Measurements from ENCODE around the gene AP1S1.
"Not testable (repeated sequence)": the region's sequence is repeated elsewhere in the genome, so short reads cannot be mapped to it uniquely, and the experiment has no call there.

The AP1S1 gene

DNA sequence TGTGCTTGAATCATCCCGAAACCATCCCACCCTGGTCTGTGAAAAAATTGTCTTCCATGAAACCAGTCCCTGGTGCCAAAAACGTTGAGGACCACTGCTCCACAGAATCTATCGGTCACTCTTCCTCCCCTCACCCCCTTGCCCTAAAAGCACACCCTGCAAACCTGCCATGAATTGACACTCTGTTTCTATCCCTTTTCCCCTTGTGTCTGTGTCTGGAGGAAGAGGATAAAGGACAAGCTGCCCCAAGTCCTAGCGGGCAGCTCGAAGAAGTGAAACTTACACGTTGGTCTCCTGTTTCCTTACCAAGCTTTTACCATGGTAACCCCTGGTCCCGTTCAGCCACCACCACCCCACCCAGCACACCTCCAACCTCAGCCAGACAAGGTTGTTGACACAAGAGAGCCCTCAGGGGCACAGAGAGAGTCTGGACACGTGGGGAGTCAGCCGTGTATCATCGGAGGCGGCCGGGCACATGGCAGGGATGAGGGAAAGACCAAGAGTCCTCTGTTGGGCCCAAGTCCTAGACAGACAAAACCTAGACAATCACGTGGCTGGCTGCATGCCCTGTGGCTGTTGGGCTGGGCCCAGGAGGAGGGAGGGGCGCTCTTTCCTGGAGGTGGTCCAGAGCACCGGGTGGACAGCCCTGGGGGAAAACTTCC, 28.2 kb upstream of the AP1S1 start:
- DNase-seq (ENCODE audit: low read depth in 2 of 2) = no peak

DNA sequence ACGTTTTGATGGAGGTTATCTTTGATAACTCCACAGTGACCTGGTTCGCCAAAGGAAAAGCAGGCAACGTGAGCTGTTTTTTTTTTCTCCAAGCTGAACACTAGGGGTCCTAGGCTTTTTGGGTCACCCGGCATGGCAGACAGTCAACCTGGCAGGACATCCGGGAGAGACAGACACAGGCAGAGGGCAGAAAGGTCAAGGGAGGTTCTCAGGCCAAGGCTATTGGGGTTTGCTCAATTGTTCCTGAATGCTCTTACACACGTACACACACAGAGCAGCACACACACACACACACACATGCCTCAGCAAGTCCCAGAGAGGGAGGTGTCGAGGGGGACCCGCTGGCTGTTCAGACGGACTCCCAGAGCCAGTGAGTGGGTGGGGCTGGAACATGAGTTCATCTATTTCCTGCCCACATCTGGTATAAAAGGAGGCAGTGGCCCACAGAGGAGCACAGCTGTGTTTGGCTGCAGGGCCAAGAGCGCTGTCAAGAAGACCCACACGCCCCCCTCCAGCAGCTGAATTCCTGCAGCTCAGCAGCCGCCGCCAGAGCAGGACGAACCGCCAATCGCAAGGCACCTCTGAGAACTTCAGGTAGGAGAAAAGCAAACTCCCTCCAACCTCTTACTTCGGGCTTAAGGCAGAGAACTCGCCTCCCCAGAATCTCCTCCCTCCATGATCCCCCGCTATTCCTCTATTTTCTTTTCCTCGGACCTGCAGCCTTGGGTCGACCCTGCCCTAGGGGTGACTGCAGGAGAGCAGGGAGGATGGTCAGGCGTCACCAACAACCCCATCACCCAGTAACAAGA, 27.4 kb upstream of the AP1S1 start, which contains the start of gene SERPINE1:
TSS of gene SERPINE1 (plus strand) at position 454 of the 809 bp plus-strand sequence. CDS start 1,290 bp downstream, outside the sequence.
- DNase-seq (ENCODE audit: low read depth in 2 of 2) = peak in 1 of 2 donors; percentile 27

DNA sequence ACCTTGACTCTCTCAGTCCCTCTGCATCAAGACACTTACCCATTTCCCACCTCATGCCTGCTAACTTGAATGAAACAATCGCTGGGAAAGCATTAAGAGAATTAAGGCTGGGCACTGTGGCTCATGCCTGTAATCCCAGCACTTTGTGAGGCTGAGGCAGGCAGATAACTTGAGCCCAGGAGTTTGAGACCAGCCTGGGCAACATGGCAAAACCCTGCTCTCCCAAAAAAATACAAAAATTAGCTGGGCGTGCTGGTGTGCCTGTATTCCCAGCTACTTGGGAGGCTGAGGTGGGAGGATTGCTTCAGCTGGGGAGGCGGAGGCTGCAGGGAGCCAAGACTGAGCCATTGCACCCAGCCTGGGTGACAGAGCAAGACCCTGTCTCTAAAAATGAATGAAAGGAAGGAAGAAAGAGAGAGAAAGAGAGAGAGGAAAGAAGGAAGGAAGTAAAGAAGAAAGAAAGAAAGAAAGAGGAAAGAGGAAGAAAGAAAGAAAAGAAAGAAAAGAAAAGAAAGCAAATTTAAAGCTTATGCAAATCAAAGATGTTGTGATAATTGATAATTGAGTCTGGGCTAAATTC, 26.7 kb upstream of the AP1S1 start:
- no peak for DNase-seq (ENCODE audit: low read depth in 2 of 2)

DNA sequence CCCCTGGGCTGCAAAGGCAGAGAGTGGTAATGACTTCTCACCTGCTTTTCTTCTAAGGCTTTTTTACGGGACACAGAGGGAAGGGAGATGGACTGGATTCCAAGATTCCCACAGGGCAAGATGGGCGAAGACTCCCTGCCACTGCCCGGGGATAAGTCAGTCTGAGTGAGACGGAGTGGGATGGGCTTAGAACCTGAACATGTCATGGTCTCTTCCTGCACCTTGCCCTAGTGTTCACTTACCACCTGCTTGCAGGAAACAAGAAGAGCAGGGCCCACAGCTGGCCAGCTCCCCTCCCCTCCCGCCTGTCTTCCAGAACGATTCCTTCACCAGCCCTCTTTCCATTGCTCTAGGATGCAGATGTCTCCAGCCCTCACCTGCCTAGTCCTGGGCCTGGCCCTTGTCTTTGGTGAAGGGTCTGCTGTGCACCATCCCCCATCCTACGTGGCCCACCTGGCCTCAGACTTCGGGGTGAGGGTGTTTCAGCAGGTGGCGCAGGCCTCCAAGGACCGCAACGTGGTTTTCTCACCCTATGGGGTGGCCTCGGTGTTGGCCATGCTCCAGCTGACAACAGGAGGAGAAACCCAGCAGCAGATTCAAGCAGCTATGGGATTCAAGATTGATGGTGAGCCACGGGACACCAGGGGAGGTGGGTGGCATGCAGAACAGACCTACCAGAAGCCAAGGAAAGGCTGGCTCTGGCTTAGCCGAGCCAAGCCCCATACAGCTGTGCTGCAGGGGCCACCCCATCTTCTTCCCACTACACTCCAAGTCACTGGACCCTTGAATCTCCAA, 26.0 kb upstream of the AP1S1 start:
- no peak for DNase-seq (ENCODE audit: low read depth in 2 of 2)

DNA sequence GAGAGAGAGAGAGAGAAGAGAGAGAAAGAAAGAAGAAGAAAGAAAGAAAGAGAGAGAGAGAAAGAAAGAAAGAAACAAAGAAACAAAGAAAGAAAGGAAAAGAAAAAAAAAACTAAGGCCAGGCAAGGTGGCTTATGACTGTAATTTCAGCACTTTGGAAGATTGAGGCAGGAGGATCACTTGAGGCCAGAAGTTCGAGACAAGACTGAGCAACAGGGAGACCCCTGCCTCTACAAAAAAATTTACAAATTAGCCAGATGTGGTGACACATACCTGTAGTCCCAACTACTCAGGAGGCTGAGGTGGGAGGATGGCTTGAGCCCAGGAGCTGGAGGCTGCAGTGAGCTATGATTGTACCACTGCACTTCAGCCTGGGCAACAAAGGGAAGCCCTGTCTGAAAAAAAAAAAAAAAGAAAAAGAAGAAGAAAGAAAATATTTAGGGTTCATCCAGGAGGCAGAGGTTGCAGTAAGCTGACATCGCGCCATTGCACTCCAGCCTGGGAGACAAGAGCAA, 24.6 kb upstream of the AP1S1 start:
- no peak for DNase-seq (ENCODE audit: low read depth in 2 of 2)

DNA sequence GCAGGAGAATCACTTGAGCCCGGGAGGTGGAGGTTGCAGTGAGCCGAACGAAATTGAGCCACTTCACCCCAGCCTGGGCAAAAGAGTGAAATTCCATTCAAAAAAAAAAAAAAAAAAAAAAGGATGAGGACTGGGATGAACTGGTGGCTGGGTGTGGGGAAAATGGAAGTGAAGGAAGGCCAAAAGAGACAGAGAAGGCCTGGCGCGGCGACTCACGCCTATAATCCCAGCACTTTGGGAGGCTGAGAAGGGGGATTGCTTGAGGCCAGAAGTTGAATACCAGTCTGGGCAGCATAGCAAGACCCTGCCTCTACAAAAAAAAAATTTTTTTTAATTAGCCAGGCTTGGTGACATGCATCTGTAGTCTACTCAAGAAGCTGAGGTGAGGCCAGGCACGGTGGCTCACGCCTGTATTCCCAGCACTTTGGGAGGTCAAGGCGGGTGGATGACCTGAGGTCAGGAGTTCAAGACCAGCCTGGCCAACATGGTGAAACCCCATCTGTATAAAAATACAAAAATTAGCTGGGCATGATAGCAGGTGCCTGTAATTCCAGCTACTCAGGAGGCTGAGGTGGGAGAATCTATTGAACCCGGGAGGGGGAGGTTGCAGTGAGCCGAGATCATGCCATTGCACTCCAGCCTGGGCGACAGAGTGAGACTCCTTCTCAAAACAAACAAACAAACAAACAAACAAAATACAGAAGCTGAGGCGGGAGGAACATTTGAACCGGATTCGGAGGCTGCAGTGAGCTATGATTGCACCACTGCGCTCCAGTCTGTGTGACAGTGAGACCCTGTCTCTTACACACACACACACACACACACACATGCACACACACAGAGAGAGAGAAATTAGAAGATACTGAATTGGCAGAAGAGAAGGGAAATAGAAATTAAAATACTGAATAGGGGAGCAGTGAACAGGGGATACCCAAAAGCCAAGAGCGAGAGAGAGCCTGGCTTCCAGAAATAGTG, 21.4 kb upstream of the AP1S1 start:
- not testable (repeated sequence) for DNase-seq (ENCODE audit: low read depth in 2 of 2)

DNA sequence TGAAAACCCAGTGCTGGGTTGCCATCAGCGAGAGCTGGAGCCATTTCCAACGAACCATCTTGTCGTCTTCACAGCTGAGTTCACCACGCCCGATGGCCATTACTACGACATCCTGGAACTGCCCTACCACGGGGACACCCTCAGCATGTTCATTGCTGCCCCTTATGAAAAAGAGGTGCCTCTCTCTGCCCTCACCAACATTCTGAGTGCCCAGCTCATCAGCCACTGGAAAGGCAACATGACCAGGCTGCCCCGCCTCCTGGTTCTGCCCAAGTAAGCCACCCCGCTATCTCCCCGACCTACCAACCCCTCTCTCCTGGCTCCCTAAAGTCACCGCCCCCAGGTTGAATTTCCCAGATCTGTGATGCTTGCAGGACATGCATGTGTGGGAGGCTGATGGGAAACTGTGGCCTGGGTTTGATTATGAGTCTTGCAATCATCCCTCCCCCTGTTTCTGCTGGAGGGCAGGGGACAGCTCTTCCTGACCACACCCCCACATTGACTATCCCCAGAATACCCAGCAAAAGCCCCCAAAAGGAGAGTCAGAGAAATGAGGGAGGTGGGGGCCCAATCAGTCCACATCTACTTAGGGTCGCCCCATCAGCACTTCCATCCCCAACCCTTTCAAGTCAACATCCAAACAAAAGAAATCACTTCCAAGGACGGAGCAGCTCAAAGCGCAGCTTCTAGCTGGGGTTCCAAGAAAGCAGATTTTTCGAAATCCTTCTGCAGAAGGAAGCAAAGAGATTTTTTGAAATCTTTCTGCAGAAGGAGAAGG, 20.5 kb upstream of the AP1S1 start:
- no peak for DNase-seq (ENCODE audit: low read depth in 2 of 2)

DNA sequence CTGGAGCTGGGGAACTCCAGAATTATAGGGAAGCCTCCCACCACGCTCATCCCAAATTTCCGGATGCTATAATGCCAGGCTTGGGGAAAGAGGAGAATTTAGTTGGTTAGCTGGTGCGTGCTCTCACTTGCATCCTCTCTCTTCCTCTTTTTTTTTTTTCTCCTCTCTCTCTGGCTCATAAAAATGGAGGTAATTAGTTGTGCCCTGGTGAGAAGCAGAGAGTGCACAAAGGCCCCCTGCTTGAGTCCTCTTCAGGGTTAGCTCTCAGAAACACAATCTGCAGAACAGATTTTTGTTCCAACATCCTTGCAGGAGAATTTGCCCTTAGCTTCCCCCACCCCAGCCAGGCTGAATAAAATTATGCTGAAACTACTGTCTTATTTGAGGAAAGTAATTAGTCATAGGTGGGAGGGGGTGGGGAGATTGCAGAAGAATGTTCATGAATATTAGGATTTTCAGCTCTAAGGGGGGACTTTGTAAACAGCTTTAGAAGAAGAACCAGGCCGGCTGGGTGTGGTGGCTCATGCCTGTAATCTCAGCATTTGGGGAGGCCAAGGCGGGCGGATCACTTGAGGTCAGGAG, 19.8 kb upstream of the AP1S1 start:
- no peak for DNase-seq (ENCODE audit: low read depth in 2 of 2)

DNA sequence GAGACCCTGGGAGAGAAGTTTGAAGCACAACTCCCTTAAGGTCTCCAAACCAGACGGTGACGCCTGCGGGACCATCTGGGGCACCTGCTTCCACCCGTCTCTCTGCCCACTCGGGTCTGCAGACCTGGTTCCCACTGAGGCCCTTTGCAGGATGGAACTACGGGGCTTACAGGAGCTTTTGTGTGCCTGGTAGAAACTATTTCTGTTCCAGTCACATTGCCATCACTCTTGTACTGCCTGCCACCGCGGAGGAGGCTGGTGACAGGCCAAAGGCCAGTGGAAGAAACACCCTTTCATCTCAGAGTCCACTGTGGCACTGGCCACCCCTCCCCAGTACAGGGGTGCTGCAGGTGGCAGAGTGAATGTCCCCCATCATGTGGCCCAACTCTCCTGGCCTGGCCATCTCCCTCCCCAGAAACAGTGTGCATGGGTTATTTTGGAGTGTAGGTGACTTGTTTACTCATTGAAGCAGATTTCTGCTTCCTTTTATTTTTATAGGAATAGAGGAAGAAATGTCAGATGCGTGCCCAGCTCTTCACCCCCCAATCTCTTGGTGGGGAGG, 16.5 kb upstream of the AP1S1 start:
- DNase-seq (ENCODE audit: low read depth in 2 of 2) = no peak

DNA sequence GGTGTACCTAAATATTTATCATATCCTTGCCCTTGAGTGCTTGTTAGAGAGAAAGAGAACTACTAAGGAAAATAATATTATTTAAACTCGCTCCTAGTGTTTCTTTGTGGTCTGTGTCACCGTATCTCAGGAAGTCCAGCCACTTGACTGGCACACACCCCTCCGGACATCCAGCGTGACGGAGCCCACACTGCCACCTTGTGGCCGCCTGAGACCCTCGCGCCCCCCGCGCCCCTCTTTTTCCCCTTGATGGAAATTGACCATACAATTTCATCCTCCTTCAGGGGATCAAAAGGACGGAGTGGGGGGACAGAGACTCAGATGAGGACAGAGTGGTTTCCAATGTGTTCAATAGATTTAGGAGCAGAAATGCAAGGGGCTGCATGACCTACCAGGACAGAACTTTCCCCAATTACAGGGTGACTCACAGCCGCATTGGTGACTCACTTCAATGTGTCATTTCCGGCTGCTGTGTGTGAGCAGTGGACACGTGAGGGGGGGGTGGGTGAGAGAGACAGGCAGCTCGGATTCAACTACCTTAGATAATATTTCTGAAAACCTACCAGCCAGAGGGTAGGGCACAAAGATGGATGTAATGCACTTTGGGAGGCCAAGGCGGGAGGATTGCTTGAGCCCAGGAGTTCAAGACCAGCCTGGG, 15.9 kb upstream of the AP1S1 start:
- DNase-seq (ENCODE audit: low read depth in 2 of 2) = peak; percentile 70 to 76

DNA sequence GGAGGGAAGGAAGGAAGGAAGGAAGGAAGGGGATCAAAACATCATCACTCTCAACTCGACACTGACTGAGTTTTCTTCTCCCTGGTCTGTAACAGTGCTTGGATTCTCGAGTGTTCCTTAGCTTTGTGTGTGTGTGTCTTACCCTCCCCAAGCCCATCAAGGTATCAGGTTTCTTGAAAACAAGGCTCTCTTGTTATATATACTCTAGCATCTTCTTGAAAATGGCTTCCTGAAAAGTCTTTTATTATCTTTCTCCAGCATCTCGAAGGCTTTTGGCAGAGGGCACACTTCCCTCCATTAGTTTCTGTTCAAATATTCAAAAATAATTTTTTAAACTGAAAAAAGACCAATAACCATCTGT, 14.0 kb upstream of the AP1S1 start:
- DNase-seq (ENCODE audit: low read depth in 2 of 2) = no peak

DNA sequence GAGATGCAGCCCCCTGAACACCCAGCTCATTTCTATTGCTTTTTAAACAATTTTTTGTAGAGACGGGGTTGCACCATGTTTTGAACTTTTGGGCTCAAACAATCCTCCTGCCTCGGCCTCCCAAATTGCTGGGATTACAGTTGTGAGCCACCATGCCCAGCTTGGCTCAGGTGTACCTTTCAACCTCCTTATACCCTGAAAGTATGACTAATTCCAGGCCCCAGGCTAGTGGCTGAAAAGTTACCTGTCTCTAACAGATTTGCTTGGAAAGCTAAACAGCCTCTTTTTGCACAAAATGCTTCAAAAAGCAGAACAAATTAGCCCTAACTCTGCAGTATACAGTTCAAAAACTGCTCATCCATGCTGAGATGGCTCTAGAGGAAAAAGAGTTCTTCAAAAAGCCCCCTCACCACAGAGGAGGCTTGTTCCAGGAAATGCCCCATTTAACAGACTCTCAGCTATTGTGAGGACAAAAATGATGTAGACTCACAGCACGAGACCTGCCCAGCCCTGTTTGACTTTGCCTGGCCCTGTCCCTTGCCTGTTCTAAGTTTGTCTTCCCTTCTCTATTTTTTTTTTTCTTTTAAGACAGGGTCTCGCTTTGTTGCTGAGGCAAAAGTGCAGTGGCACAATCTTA, 13.4 kb upstream of the AP1S1 start:
- no peak for DNase-seq (ENCODE audit: low read depth in 2 of 2)

DNA sequence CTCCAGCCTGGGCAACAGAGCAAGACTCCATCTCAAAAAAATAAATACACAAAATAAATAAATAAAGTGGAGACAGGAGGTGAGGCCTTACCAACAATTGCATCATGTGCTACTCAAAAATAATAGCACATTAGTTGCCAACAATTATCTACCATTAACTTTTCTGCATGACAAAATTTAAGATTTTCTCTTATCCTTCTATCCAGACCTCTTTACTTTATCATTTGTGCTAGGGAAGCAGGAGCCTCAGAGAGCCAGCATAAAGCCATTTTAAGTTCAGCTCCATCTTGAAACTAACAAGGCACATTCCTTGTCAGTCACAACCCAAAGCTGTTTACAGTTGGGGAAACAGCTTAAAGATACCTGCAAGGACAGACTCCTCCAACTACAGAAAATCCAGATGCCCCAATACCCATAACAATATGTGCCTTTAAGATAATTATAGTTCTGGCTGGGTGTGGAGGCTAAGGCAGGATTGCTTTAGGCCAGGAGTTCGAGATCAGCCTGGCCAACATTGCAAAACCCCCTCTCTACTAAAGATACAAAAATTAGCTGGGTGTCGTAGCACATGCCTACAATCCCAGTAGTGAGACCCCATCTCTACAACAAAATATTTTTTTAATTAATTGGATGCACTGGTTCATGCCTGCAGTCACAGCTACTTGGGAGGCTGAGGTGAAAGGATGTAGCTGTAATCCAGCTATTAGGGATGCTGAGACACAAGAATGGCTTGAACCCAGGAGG, 2.2 kb upstream of the AP1S1 start:
- DNase-seq (ENCODE audit: low read depth in 2 of 2) = no peak

DNA sequence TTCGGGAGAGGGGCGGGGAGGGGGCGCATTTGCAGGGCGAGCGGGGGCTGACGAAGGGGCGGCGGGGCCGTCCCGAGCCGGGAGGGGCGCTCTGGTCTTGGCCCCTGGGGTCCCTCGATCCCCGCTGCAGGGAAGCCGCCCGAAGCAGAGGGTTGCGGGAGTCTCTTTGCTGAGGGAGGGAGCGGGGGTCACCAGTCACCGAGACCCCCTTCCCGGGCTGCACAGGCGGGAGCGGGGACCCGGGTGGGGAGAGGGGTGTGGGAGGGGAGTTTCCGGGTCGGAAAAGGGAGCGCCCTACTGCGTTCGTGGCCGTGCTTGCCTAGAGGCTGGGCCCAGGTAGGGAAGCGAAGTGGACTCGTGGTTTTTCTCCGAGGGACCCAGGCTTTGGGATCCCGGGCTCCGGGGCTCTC, 422 bp downstream of the AP1S1 start:
- DNase-seq (ENCODE audit: low read depth in 2 of 2) = no peak

DNA sequence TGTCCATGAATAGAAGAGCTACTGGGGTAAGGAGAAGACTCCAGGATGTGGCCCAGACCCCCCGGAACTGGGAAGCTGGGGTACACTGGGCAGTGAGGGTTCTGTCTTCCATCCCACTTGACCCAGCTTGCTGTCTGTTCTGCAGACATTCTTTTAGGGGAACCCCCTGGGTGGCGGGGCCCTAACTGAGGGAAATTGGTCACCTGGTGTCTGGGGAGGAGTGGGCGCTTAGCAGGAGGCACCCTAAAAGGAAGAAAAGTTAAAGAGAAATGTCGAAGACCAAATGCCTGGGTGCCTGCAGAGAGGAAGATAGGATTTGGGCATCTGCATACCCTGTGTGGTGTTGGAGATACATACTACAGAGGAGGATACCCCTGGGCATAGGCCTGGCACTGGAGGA, 1.0 kb downstream of the AP1S1 start:
- no peak for DNase-seq (ENCODE audit: low read depth in 2 of 2)

DNA sequence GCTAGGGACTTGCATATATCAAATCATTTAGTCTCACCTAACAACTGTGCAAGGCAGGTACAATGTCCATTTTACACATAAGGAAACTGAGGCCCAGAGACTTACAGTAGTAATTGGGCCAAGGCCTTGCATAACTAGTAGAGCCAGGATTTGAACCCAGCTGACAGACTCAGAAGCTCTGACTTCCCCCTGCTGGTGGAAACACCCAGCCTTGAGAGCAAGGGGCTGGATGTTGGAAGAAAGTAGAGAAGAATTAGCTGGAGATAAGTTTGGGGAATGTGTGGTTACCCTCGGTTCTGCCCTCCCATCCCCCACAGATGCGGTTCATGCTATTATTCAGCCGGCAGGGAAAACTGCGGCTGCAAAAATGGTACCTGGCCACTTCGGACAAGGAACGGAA, 2.0 kb downstream of the AP1S1 start:
- DNase-seq (ENCODE audit: low read depth in 2 of 2) = no peak

DNA sequence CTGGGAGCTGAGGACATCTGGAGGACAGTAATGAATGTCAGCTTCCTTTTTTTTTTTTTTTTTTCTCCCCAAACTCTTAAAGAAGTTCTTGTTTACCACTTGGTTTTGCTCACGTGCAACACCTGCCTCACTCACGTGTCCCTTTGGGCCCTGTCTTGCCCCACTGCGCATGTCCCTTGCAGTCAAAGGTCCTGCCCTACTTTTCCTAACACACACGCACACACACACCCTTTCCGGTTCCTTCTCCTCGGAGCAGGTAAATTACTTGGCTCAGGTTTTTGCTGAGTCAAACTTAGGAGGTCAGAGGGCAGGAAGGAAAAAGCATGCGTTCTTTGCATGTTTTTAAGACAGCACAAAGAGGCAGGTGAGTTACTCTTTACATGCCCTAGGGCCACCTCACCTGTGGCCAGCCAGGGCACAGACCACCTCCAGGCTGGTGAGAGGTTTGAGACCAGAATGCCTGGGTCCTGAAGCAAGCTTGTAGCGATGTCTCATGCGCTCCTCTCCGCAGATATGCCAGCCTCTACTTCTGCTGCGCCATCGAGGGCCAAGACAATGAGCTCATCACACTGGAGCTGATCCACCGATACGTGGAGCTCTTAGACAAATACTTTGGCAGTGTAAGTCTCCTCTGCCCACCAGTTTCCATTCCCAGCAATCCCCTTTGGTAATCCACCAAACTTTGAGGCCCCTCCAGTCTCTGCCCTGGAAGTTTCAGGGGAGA, 2.8 kb downstream of the AP1S1 start:
- DNase-seq (ENCODE audit: low read depth in 2 of 2) = no peak
